B cell (primary cell): Measurements from ENCODE around the gene GPHB5. TPM values are rescaled to one million over a fixed set of nuclear protein-coding genes. Genes with fewer than 3 reads are reported as not detected.

Experiments used
- ATAC-seq: fragments of 200-7000 bp; cut with Tn5 transposase; one replicate; pipeline ENCODE4 v1.10.0; 2021; ENCODE audit warnings: low read depth, mild to moderate bottlenecking, moderate number of reproducible peaks, moderate library complexity
- CTCF ChIA-PET: fragments of 350-600 bp; sonication (Branson Sonifier 250); formaldehyde crosslinking; loops from one replicate; lab custom pipeline; 2021; ENCODE audit warnings: antibody characterized with exemption, inconsistent platforms; lab: Charles Lee
- POLR2A ChIA-PET: fragments of 350-600 bp; sonication (Branson Sonifier 250); formaldehyde crosslinking; loops from one replicate; lab custom pipeline; 2021; ENCODE audit warnings: antibody characterized with exemption; lab: Charles Lee
- DNase-seq: peaks from one replicate; pipeline ENCODE4 v3.0.0; 2013
- H2AFZ ChIP-seq: 2 replicates; pipeline ENCODE4 v1.6.1; 2012; ENCODE audit warnings: mild to moderate bottlenecking, low read depth, low read length; ENCODE audit not compliant: insufficient read depth, poor library complexity, severe bottlenecking
- H3K27ac ChIP-seq, 2 donors: 1 replicate in 1 of 2; 2 replicates in 1 of 2; pipeline ENCODE4 v1.5.1; 2012 to 2013; ENCODE audit warnings: low read length in 2 of 2, mild to moderate bottlenecking in 2 of 2, moderate library complexity in 1 of 2
- H3K27me3 ChIP-seq, 4 experiments: fragments of 200-600 bp in 1 of 4; sonication (generic) in 1 of 4; replicated peaks in 1 of 4; 1 replicate in 2 of 4; 2 replicates in 2 of 4; pipeline versions ENCODE4 v1.6.1 to v1.7.0; 2013 to 2016; ENCODE audit warnings: low read length in 3 of 4, mild to moderate bottlenecking in 2 of 4, mixed read lengths in 1 of 4, moderate library complexity in 1 of 4; ENCODE audit not compliant: insufficient read depth in 4 of 4, control insufficient read depth in 3 of 4; ENCODE audit errors: control extremely low read depth in 1 of 4
- H3K36me3 ChIP-seq, 2 experiments: replicated peaks in 1 of 2; 1 replicate in 1 of 2; 2 replicates in 1 of 2; pipeline versions ENCODE4 v1.6.1 to v1.7.1; 2013; ENCODE audit warnings: low read length in 1 of 2; ENCODE audit not compliant: insufficient read depth in 2 of 2, control insufficient read depth in 1 of 2; ENCODE audit errors: control extremely low read depth in 1 of 2, extremely low read depth in 1 of 2
- H3K4me1 ChIP-seq, 2 donors: fragments of 200-600 bp in 1 of 2; sonication (generic) in 1 of 2; 1 replicate in 1 of 2; 2 replicates in 1 of 2; pipeline versions ENCODE4 v1.5.1 to v1.6.1; 2013 to 2017; ENCODE audit warnings: low read length in 2 of 2; ENCODE audit not compliant: control insufficient read depth in 2 of 2, insufficient read depth in 2 of 2
- H3K4me2 ChIP-seq: replicated peaks from 2 replicates; pipeline ENCODE3; 2012; ENCODE audit warnings: mild to moderate bottlenecking, low read depth, low read length; ENCODE audit not compliant: poor library complexity, severe bottlenecking
- H3K4me3 ChIP-seq, 5 experiments: fragments of 200-600 bp in 1 of 5; sonication (generic) in 1 of 5; 1 replicate in 3 of 5; 2 replicates in 2 of 5; pipeline versions ENCODE4 v1.5.1 to v1.7.0; 2011 to 2016; ENCODE audit warnings: low read length in 4 of 5, mild to moderate bottlenecking in 4 of 5, low read depth in 2 of 5, control low read depth in 1 of 5, moderate library complexity in 1 of 5; ENCODE audit not compliant: insufficient read depth in 1 of 5; ENCODE audit errors: control extremely low read depth in 1 of 5, extremely low read depth in 1 of 5
- H3K79me2 ChIP-seq: fragments of 200-600 bp; sonication (generic); one replicate; pipeline ENCODE4 v1.6.0; 2016; ENCODE audit warnings: low read length; ENCODE audit not compliant: control insufficient read depth, insufficient read depth
- H3K9ac ChIP-seq: fragments of 200-600 bp; sonication (generic); 2 replicates; pipeline ENCODE4 v1.6.1; 2017; ENCODE audit warnings: mild to moderate bottlenecking, low read length, moderate library complexity
- H3K9me3 ChIP-seq, 3 donors: one replicate each; pipeline versions ENCODE4 v1.6.1 to v1.7.1; 2013; ENCODE audit warnings: low read length in 2 of 3; ENCODE audit not compliant: control insufficient read depth in 2 of 3, insufficient read depth in 1 of 3; ENCODE audit errors: control extremely low read depth in 1 of 3
- H4K20me1 ChIP-seq: 2 replicates; pipeline ENCODE4 v1.6.0; 2012; ENCODE audit warnings: mild to moderate bottlenecking, low read length; ENCODE audit not compliant: insufficient read depth, control insufficient read depth, poor library complexity, severe bottlenecking
- H3K27ac Mint-ChIP-seq: one replicate; pipeline ENCODE4 v1.8.0; 2021; ENCODE audit warnings: mixed read lengths
- H3K27me3 Mint-ChIP-seq: one replicate; pipeline ENCODE4 v1.8.0; 2021; ENCODE audit warnings: mixed read lengths
- H3K4me1 Mint-ChIP-seq: one replicate; pipeline ENCODE4 v1.8.0; 2021; ENCODE audit warnings: mixed read lengths
- H3K4me3 Mint-ChIP-seq: one replicate; pipeline ENCODE4 v1.8.0; 2021; ENCODE audit warnings: mixed read lengths
- H3K9me3 Mint-ChIP-seq: one replicate; pipeline ENCODE4 v1.8.0; 2022; ENCODE audit warnings: mixed read lengths; ENCODE audit not compliant: insufficient read depth
- EZH2 ChIP-seq: IDR thresholded peaks from 2 replicates; pipeline ENCODE4 v1.6.1; 2012; ENCODE audit warnings: borderline replicate concordance, low read depth, mild to moderate bottlenecking, moderate library complexity, low read length; ENCODE audit not compliant: insufficient read depth, poor library complexity, severe bottlenecking
- WGBS: methylation state at CpG from one replicate; pipeline ENCODE4 v1.1.5; 2013; ENCODE audit warnings: missing lambda C conversion rate; ENCODE audit not compliant: insufficient coverage; 5-methylcytosine and 5-hydroxymethylcytosine counted together
- intact Hi-C: fragments of 100-400 bp; cut with micrococcal nuclease; formaldehyde crosslinking; loops from one replicate; pipeline ENCODE4 v1.10.0; 2022
- polyA plus RNA-seq: library from polyadenylated mRNA; depleted of rRNA; stranded (reverse); fragments of >200 nt; gene quantifications from 2 replicates; pipeline ENCODE4 v1.2.3, GENCODE V29; 2012
- total RNA-seq, 2 donors: library from RNA; stranded (reverse); fragments of 120-200 nt in 1 of 2; gene quantifications; 1 replicate in 1 of 2; 2 replicates in 1 of 2; pipeline versions ENCODE4 v1.2.3 to v1.2.4, GENCODE V29; 2013 to 2022
- TF ChIP-seq, protein P1 (sequence below): fragments of 200-600 bp; IDR thresholded peaks from one replicate; pipeline ENCODE4 v1.8.0; 2022; ENCODE audit warnings: antibody characterized with exemption, mild to moderate bottlenecking

GPHB5 gene
- total and polyA plus RNA-seq, 2 donors (not counting 1 experiment from before 2014, with no cell fraction given), result not detected

DNA sequence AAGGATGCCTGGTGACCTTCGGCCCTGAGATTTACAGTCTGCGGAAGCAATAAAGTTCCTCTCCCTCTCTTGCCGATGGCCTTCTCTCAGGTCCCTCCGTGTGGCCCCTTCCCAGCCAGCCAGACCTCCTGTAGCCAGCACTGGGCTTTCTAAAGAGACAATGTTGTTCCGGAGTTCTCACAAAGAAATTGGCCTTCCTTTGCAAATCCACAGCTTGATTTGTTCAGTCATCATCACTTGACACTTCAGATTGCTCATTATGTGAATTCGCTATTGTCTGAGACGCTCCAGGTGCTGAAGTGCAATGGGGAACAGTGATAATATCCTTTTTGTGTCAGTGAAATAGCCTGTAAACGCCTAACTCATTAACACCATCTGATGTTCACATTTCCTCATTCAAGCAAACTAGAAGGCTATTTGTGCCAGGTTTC, 43.7 kb upstream of the GPHB5 start:
- H3K27ac Mint-ChIP-seq, result no peak overlapping the region
- intact Hi-C loops, result no loop called here

DNA sequence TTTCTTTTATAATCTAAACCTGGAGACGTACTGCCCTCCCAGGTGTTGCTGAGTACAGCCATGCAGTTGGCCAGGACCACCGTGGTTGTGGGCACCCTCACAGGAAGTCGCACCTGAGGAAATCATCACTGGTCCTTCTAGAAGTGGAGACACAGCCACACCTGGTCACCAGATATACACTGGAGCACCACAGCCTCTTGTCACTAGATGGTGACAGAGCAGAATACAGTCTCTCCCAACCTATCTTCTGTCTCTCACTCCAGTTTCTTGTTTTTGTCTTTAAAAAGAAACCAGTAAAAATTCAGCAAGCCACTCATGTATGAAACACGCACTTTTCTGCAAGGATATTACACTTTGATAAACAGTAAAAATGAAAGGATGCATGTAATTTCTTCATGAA, 43.1 kb upstream of the GPHB5 start:
- H3K9me3 Mint-ChIP-seq, result peaks cover 10% of the 10 kb centered on the region
- Histone ChIP-seq H3K4me3 (no peak overlapping the region), H3K9me3 (peaks cover 0 to 3% (median 0%) of the 10 kb centered on the region in 3 donors), H4K20me1 (no peaks in the 10 kb centered on the region), H3K27me3 (peaks cover 0 to 7% (median 0%) of the 10 kb centered on the region in 4 experiments), H3K4me1 (no peaks in the 10 kb centered on the region), H3K27ac (no peak overlapping the region), H3K4me2 (no peak overlapping the region), H3K79me2 (no peaks in the 10 kb centered on the region), H2AFZ (no peak overlapping the region), H3K36me3 (no peaks in the 10 kb centered on the region), H3K9ac (no peak overlapping the region)
- intact Hi-C loops, result no loop called here
- DNase-seq (no peak), ATAC-seq (no peak)
- H3K27ac Mint-ChIP-seq, result no peak overlapping the region
- WGBS, result 66% methylated on average over 3 of the region's 4 CpGs
- TF ChIP-seq EZH2, result no peak
- TF ChIP-seq, protein P1, sequence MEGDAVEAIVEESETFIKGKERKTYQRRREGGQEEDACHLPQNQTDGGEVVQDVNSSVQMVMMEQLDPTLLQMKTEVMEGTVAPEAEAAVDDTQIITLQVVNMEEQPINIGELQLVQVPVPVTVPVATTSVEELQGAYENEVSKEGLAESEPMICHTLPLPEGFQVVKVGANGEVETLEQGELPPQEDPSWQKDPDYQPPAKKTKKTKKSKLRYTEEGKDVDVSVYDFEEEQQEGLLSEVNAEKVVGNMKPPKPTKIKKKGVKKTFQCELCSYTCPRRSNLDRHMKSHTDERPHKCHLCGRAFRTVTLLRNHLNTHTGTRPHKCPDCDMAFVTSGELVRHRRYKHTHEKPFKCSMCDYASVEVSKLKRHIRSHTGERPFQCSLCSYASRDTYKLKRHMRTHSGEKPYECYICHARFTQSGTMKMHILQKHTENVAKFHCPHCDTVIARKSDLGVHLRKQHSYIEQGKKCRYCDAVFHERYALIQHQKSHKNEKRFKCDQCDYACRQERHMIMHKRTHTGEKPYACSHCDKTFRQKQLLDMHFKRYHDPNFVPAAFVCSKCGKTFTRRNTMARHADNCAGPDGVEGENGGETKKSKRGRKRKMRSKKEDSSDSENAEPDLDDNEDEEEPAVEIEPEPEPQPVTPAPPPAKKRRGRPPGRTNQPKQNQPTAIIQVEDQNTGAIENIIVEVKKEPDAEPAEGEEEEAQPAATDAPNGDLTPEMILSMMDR, result no peak
- H3K4me1 Mint-ChIP-seq, result no peaks in the 10 kb centered on the region
- ChIA-PET CTCF (no interaction called here), POLR2A (no interaction called here)
- H3K4me3 Mint-ChIP-seq, result no peak overlapping the region
- peaks cover 6% of the 10 kb centered on the region for H3K27me3 Mint-ChIP-seq

More for the DNA sequence above, 43.7 kb upstream of the GPHB5 start:
- Histone ChIP-seq H3K36me3 (no peaks in the 10 kb centered on the region), H3K9ac (no peak overlapping the region), H3K27me3 (peaks cover 0 to 6% (median 0%) of the 10 kb centered on the region in 4 experiments), H3K9me3 (peaks cover 0 to 3% (median 0%) of the 10 kb centered on the region in 3 donors), H3K4me2 (no peak overlapping the region), H3K79me2 (no peaks in the 10 kb centered on the region), H3K27ac (no peak overlapping the region), H2AFZ (no peak overlapping the region), H3K4me1 (no peaks in the 10 kb centered on the region), H3K4me3 (no peak overlapping the region), H4K20me1 (no peaks in the 10 kb centered on the region)
- no peak for DNase-seq
- H3K27me3 Mint-ChIP-seq, result peaks cover 5% of the 10 kb centered on the region
- ChIA-PET POLR2A (no interaction called here), CTCF (no interaction called here)
- ATAC-seq, result no peak
- peaks cover 10% of the 10 kb centered on the region for H3K9me3 Mint-ChIP-seq
- H3K4me3 Mint-ChIP-seq, result no peak overlapping the region
- TF ChIP-seq EZH2, result no peak
- TF ChIP-seq, protein P1, result no peak
- WGBS, result 60% methylated on average over 5 of the region's 8 CpGs
- no peaks in the 10 kb centered on the region for H3K4me1 Mint-ChIP-seq
